SK-N-SH treated with all-trans-retinoic acid at 6 μM for 48 hours (cell line): ENCODE measurements around the gene TSHZ2.
A peak's percentile ranks its signal among the peaks of the same experiment; 100 is the strongest.

Experiments
- ATAC-seq: fragments of 200-7000 bp; cut with Tn5 transposase; 3 replicates; pipeline ENCODE4 v1.9.1; 2020; ENCODE audit warnings: mild to moderate bottlenecking, moderate library complexity
- ARNTL ChIP-seq: fragments of 450-650 bp; formaldehyde crosslinking; IDR thresholded peaks from 2 replicates; pipeline ENCODE4 v1.5.0; 2020; ENCODE audit warnings: low read depth, mild to moderate bottlenecking, moderate library complexity, borderline replicate concordance
- BACH2 ChIP-seq: fragments of 250-450 bp; sonication (Bioruptor Pico); IDR thresholded peaks from 2 replicates; pipeline ENCODE4 v1.9.0; 2021; ENCODE audit warnings: mild to moderate bottlenecking, borderline replicate concordance
- CSDC2 ChIP-seq: fragments of 250-450 bp; sonication (Bioruptor Pico); IDR thresholded peaks from 2 replicates; pipeline ENCODE4 v1.5.0; 2020; ENCODE audit warnings: mild to moderate bottlenecking, moderate library complexity
- ESRRG ChIP-seq: fragments of 250-450 bp; sonication (Bioruptor Pico); IDR thresholded peaks from 2 replicates; pipeline ENCODE4 v1.6.1; 2021; ENCODE audit warnings: mild to moderate bottlenecking
- GLIS3 ChIP-seq: fragments of 250-450 bp; sonication (Bioruptor Pico); IDR thresholded peaks from 2 replicates; pipeline ENCODE4 v1.5.0; 2020; ENCODE audit warnings: mild to moderate bottlenecking, moderate library complexity
- ISL1 ChIP-seq: fragments of 250-450 bp; sonication (Bioruptor Pico); IDR thresholded peaks from 2 replicates; pipeline ENCODE4 v2.1.2; 2022; ENCODE audit warnings: mild to moderate bottlenecking, moderate library complexity
- OSR1 ChIP-seq: fragments of 250-450 bp; sonication (Bioruptor Pico); IDR thresholded peaks from 2 replicates; pipeline ENCODE4 v1.8.0; 2022; ENCODE audit warnings: moderate library complexity, mild to moderate bottlenecking, inconsistent platforms
- POU6F1 ChIP-seq: fragments of 250-450 bp; sonication (Bioruptor Pico); IDR thresholded peaks from 2 replicates; pipeline ENCODE4 v1.8.0; 2021; ENCODE audit warnings: low read depth, mild to moderate bottlenecking, moderate library complexity, borderline replicate concordance
- PPARA ChIP-seq: fragments of 250-450 bp; sonication (Bioruptor Pico); IDR thresholded peaks from 2 replicates; pipeline ENCODE4 v1.5.0; 2020; ENCODE audit warnings: mild to moderate bottlenecking, borderline replicate concordance
- RARB ChIP-seq: fragments of 250-450 bp; sonication (Bioruptor Pico); IDR thresholded peaks from 2 replicates; pipeline ENCODE4 v1.8.0; 2021; ENCODE audit warnings: mild to moderate bottlenecking, moderate library complexity
- SNAI2 ChIP-seq: fragments of 250-450 bp; sonication (Bioruptor Pico); IDR thresholded peaks from 2 replicates; pipeline ENCODE4 v1.5.0; 2020; ENCODE audit warnings: mild to moderate bottlenecking, moderate library complexity
- TCF4 ChIP-seq: fragments of 250-450 bp; sonication (Bioruptor Pico); IDR thresholded peaks from 2 replicates; pipeline ENCODE4 v1.8.0; 2021; ENCODE audit warnings: mild to moderate bottlenecking, moderate library complexity, borderline replicate concordance
- TOX ChIP-seq: fragments of 250-450 bp; sonication (Bioruptor Pico); IDR thresholded peaks from 2 replicates; pipeline ENCODE4 v1.8.0; 2021; ENCODE audit warnings: mild to moderate bottlenecking, moderate library complexity, borderline replicate concordance
- TSHZ2 ChIP-seq: fragments of 250-450 bp; sonication (Bioruptor Pico); IDR thresholded peaks from 2 replicates; pipeline ENCODE4 v1.5.0; 2020; ENCODE audit warnings: mild to moderate bottlenecking, moderate library complexity
- ZFP3 ChIP-seq: fragments of 250-450 bp; sonication (Bioruptor Pico); IDR thresholded peaks from 2 replicates; pipeline ENCODE4 v1.5.0; 2020; ENCODE audit warnings: mild to moderate bottlenecking, moderate library complexity
- ZNF565 ChIP-seq: fragments of 450-650 bp; formaldehyde crosslinking; conservative IDR thresholded peaks from 2 replicates; pipeline ENCODE4 v1.5.0; 2020; ENCODE audit warnings: low read depth, mild to moderate bottlenecking, moderate library complexity
- ZNF70 ChIP-seq: fragments of 450-650 bp; formaldehyde crosslinking; IDR thresholded peaks from 2 replicates; pipeline ENCODE4 v1.5.0; 2020; ENCODE audit warnings: mild to moderate bottlenecking, moderate library complexity
- ZNF8 ChIP-seq: fragments of 450-650 bp; formaldehyde crosslinking; IDR thresholded peaks from 2 replicates; pipeline ENCODE4 v1.5.0; 2020; ENCODE audit warnings: mild to moderate bottlenecking, moderate library complexity
- TF ChIP-seq, protein P1 (sequence below): fragments of 250-450 bp; sonication (Bioruptor Pico); IDR thresholded peaks from 2 replicates; pipeline ENCODE4 v1.5.1; 2020; ENCODE audit warnings: low read depth, mild to moderate bottlenecking, moderate library complexity
- TF ChIP-seq, protein P2 (sequence below): fragments of 250-450 bp; sonication (Bioruptor Pico); IDR thresholded peaks from 2 replicates; pipeline ENCODE4 v1.8.0; 2020; ENCODE audit warnings: mild to moderate bottlenecking, moderate library complexity, borderline replicate concordance

Gene TSHZ2

DNA sequence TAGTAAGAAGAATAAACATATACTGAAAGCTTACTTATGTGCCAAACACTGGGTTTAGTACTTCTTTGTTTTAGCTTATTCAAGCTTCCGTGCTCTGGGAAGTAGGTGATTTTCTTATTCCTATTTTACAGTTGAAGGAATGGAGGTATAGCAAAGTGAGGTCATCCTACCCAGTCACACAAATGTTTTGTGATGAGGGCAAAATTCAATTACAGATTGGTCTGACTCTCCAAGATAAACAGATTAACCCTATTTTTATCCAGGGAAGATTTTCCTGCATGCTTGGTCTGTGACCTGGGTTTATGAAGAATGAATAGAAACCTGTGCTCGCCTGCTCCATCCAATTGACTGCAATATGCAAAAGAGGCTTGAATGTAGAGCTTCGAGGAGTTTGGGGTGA lies 311.4 kb downstream of the TSHZ2 start:
- peak; percentile 60 for TF ChIP-seq ISL1
- TF ChIP-seq ZNF8 (CRISPR knock-in tag): no peak
- no peak for TF ChIP-seq POU6F1 (CRISPR knock-in tag)
- TF ChIP-seq PPARA (CRISPR knock-in tag): no peak
- no peak for TF ChIP-seq ZNF565 (CRISPR knock-in tag)
- no peak for TF ChIP-seq ZNF70 (CRISPR knock-in tag)
- peak; percentile 30; the same call in 1 of the 2 replicates for TF ChIP-seq TCF4
- TF ChIP-seq, protein P1, sequence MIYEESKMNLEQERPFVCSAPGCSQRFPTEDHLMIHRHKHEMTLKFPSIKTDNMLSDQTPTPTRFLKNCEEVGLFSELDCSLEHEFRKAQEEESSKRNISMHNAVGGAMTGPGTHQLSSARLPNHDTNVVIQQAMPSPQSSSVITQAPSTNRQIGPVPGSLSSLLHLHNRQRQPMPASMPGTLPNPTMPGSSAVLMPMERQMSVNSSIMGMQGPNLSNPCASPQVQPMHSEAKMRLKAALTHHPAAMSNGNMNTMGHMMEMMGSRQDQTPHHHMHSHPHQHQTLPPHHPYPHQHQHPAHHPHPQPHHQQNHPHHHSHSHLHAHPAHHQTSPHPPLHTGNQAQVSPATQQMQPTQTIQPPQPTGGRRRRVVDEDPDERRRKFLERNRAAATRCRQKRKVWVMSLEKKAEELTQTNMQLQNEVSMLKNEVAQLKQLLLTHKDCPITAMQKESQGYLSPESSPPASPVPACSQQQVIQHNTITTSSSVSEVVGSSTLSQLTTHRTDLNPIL (CRISPR knock-in tag): peak; percentile 77; the same call in 1 of the 2 replicates
- TF ChIP-seq, protein P2, sequence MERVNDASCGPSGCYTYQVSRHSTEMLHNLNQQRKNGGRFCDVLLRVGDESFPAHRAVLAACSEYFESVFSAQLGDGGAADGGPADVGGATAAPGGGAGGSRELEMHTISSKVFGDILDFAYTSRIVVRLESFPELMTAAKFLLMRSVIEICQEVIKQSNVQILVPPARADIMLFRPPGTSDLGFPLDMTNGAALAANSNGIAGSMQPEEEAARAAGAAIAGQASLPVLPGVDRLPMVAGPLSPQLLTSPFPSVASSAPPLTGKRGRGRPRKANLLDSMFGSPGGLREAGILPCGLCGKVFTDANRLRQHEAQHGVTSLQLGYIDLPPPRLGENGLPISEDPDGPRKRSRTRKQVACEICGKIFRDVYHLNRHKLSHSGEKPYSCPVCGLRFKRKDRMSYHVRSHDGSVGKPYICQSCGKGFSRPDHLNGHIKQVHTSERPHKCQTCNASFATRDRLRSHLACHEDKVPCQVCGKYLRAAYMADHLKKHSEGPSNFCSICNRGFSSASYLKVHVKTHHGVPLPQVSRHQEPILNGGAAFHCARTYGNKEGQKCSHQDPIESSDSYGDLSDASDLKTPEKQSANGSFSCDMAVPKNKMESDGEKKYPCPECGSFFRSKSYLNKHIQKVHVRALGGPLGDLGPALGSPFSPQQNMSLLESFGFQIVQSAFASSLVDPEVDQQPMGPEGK: no peak
- peak; percentile 59; the same call in 1 of the 2 replicates for TF ChIP-seq SNAI2 (CRISPR knock-in tag)
- ATAC-seq: no peak; the same call in 2 of the 3 replicates

DNA sequence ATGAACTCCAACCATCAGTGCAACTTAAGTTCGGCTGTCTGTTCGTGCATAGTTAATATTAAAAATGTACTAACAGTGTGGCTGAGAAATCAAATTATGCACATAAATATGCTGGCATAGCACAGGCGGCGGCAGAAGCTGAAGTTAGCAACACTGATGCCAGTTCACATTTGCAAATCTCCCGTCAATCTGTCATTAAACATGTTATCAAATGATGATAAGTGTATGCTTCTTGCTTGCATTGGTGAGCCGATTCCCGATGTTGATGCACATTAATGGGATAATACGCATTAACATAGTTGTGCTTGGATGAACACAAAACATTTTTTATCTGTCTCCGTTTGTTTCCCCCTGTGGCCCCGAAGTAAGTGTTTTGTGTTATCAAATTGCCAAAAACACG lies 312.1 kb downstream of the TSHZ2 start:
- ATAC-seq: no peak
- TF ChIP-seq, protein P1 (CRISPR knock-in tag): no peak
- no peak for TF ChIP-seq ISL1
- TF ChIP-seq, protein P2: no peak
- no peak for TF ChIP-seq POU6F1 (CRISPR knock-in tag)

DNA sequence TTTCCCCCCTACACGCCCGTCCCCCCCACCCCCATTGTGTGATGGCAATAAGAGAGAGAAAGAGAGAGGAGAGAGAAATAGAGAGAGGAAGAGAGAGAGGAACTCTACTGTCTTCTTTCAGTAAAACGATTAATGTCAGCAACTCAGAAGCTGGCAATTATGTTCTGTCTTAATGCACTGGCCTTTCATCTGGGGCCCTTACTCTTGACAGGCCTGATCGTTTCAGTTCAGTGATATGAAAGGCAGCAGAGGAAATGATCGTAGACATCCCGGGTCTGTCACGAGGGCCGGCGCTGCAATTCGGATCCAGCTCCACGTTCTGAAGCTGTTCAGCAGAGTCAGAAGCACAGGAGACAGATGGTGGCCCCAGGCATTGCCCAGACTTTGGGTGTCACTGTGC lies 312.5 kb downstream of the TSHZ2 start:
- ATAC-seq: no peak
- no peak for TF ChIP-seq GLIS3
- TF ChIP-seq TSHZ2 (CRISPR knock-in tag): no peak
- no peak for TF ChIP-seq PPARA (CRISPR knock-in tag)
- no peak for TF ChIP-seq ARNTL
- TF ChIP-seq OSR1 (CRISPR knock-in tag): no peak
- TF ChIP-seq CSDC2: no peak
- no peak for TF ChIP-seq BACH2 (CRISPR knock-in tag)
- no peak for TF ChIP-seq TOX (CRISPR knock-in tag)
- no peak for TF ChIP-seq ZFP3
- TF ChIP-seq TCF4: no peak
- TF ChIP-seq ISL1: no peak
- TF ChIP-seq ZNF70 (CRISPR knock-in tag): no peak
- no peak for TF ChIP-seq RARB (CRISPR knock-in tag)
- TF ChIP-seq POU6F1 (CRISPR knock-in tag): no peak
- TF ChIP-seq, protein P1 (CRISPR knock-in tag): no peak
- no peak for TF ChIP-seq ESRRG (CRISPR knock-in tag)
- TF ChIP-seq ZNF565 (CRISPR knock-in tag): no peak
- TF ChIP-seq, all 23 proteins: peak for 0
